Progenitor cell of endocrine pancreas (in vitro differentiated cells): ENCODE data around the gene NEURL3. TPM values are rescaled to one million over a fixed set of nuclear protein-coding genes. Genes with fewer than 3 reads are reported as not detected.

Source experiments
- DNase-seq: peaks from one replicate; pipeline ENCODE4 v3.0.0; 2021; ENCODE audit warnings: low spot score; ENCODE audit not compliant: unreplicated experiment
- H3K27ac Mint-ChIP-seq: 2 replicates; pipeline ENCODE4 v1.8.0; 2021; ENCODE audit warnings: mild to moderate bottlenecking, moderate library complexity, mixed read lengths
- H3K27me3 Mint-ChIP-seq: 2 replicates; pipeline ENCODE4 v1.8.0; 2021; ENCODE audit warnings: mixed read lengths
- H3K36me3 Mint-ChIP-seq: 2 replicates; pipeline ENCODE4 v1.8.0; 2022; ENCODE audit warnings: mixed read lengths; ENCODE audit not compliant: insufficient read depth
- H3K4me1 Mint-ChIP-seq: 2 replicates; pipeline ENCODE4 v1.8.0; 2021; ENCODE audit warnings: low read depth, mixed read lengths
- H3K4me3 Mint-ChIP-seq: 2 replicates; pipeline ENCODE4 v1.8.0; 2021; ENCODE audit warnings: low read depth, mild to moderate bottlenecking, moderate library complexity, mixed read lengths
- H3K9me3 Mint-ChIP-seq: 2 replicates; pipeline ENCODE4 v1.8.0; 2021; ENCODE audit warnings: low read depth, mixed read lengths
- total RNA-seq: library from RNA; stranded (reverse); gene quantifications from 2 replicates; pipeline ENCODE4 v1.2.1, GENCODE V29; 2021
- TF ChIP-seq, protein P1 (sequence below): fragments of 200-600 bp; sonication (generic); IDR thresholded peaks from one replicate; pipeline ENCODE4 v1.5.0; 2021; ENCODE audit warnings: antibody characterized with exemption, mild to moderate bottlenecking; ENCODE audit not compliant: unreplicated experiment

Gene NEURL3
- total RNA-seq, 1 donor from 2014 or later = 0.86 TPM

DNA sequence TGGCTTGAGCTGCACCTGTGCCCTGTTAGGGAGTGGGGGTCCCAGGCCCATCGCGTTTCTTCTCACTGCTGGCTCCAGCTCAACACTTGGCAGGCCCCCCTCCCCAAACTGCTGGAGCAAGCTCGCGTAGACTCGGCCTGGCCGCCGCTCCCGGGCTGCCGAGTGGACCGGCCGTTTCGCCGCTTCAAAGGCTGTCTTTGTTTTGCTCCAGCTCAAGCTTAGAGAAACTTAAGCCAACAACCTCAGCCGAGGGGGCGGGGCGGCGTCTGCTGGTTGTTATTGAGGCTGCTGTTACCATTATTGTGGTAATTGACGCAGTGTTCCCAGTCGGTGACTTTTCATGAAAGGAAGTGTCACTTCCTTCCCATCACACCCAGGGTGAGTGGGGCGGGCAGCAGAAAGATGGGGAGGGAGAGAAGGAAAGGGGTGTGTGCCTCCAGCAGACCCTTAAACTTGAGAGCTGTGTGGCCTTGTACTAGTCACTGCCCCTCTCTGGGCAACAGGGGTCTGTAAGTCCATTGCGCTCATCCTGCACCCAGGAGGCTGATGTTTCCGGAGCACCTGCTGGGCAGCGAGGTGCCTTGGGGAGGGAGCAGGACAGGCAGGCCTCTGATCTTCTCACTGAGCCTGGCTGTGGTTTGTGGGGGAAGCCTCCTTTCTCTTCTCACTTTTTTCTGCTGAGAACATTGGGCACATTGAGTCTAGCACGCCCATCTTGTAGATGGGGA lies 33.5 kb upstream of the NEURL3 start:
- no peak for DNase-seq
- peaks cover 29% of the 10 kb centered on the region for H3K27me3 Mint-ChIP-seq
- H3K4me3 Mint-ChIP-seq = peak overlapping the region; percentile 69
- TF ChIP-seq, protein P1, sequence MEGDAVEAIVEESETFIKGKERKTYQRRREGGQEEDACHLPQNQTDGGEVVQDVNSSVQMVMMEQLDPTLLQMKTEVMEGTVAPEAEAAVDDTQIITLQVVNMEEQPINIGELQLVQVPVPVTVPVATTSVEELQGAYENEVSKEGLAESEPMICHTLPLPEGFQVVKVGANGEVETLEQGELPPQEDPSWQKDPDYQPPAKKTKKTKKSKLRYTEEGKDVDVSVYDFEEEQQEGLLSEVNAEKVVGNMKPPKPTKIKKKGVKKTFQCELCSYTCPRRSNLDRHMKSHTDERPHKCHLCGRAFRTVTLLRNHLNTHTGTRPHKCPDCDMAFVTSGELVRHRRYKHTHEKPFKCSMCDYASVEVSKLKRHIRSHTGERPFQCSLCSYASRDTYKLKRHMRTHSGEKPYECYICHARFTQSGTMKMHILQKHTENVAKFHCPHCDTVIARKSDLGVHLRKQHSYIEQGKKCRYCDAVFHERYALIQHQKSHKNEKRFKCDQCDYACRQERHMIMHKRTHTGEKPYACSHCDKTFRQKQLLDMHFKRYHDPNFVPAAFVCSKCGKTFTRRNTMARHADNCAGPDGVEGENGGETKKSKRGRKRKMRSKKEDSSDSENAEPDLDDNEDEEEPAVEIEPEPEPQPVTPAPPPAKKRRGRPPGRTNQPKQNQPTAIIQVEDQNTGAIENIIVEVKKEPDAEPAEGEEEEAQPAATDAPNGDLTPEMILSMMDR = no peak
- no peaks in the 10 kb centered on the region for H3K9me3 Mint-ChIP-seq
- H3K27ac Mint-ChIP-seq = no peak overlapping the region
- H3K36me3 Mint-ChIP-seq = peaks cover 1% of the 10 kb centered on the region
- H3K4me1 Mint-ChIP-seq = peaks cover 6% of the 10 kb centered on the region

DNA sequence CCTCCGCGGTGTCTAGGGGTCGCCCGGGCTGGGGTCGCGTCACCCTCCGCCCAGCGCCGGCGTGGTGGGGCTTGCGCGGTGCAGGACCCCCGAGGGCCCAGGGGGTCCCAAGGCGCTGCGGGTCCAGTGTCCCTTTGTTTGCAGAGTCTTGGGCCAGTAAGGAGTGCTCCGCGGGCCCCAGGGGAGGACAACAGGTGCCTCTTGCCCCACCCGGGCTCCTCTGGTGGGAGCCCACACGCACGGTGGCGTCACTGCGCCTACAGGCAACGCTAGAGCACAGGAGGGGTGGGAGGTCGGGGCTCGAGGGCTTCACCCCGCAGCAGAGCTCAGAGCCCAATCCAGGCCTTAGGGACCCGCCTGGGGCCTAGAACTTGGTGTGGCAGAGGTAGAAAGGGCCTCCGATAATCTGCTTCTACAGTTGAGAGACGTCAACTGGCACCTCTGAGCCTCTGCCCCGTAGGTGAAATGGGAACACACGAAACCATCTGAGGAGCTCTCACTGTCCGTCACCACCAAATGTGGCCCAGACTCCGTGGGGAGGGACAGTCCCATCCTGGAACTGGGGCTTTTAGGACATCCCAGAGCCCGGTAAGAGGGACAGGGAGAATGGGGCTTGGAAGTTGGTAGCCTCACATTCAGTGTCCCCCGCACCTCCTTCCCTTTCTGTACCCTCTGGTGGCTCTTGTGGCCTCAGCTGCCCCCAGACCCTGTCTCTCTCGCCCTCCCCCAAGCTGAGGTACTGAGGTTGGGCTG lies 32.8 kb upstream of the NEURL3 start:
- Mint-ChIP-seq H3K4me1 (peaks cover 6% of the 10 kb centered on the region), H3K4me3 (peak overlapping the region; percentile 83), H3K27ac (no peak overlapping the region), H3K9me3 (no peaks in the 10 kb centered on the region), H3K36me3 (peaks cover 1% of the 10 kb centered on the region), H3K27me3 (peaks cover 29% of the 10 kb centered on the region)
- TF ChIP-seq, protein P1 = no peak
- DNase-seq = no peak

DNA sequence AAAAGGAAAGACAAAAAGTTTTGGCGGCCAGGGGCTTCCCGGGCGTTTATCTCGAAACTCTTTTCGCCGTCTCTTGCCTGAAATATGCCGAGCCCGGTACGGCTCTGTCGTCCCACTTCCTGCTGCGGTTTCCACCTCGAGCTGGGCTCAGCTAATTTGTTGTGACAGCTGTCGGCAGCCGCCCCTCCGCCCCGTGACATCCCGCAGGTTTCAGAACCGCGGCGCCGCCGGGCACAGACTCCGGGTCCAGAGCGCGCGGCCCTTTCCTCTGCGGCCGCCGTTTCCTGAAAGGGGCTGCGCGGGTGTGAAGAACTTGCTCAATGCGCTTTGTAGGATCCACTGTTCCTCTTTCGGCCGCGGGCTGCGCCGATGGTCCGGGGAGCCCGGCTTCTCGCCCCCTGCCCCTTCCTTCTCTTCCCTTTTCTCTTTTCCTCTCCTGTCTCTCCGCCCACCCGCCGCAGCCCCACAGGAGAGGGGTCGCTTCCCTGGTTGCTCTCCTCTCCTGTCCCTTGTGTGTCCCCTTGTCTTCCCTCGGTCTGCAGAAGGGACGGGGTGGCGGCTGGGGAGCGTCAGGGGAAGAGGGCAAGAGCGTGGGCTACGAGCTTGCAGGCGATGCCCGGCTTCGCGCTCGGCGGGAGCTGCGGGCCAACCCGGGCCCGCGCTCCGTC lies 32.0 kb upstream of the NEURL3 start:
- no peaks in the 10 kb centered on the region for H3K36me3 Mint-ChIP-seq
- H3K27ac Mint-ChIP-seq = peak overlapping the region; percentile 45
- DNase-seq = no peak
- H3K9me3 Mint-ChIP-seq = no peaks in the 10 kb centered on the region
- peaks cover 30% of the 10 kb centered on the region for H3K27me3 Mint-ChIP-seq
- TF ChIP-seq, protein P1 = no peak
- H3K4me1 Mint-ChIP-seq = peaks cover 7% of the 10 kb centered on the region
- peak overlapping the region; percentile 83 for H3K4me3 Mint-ChIP-seq

DNA sequence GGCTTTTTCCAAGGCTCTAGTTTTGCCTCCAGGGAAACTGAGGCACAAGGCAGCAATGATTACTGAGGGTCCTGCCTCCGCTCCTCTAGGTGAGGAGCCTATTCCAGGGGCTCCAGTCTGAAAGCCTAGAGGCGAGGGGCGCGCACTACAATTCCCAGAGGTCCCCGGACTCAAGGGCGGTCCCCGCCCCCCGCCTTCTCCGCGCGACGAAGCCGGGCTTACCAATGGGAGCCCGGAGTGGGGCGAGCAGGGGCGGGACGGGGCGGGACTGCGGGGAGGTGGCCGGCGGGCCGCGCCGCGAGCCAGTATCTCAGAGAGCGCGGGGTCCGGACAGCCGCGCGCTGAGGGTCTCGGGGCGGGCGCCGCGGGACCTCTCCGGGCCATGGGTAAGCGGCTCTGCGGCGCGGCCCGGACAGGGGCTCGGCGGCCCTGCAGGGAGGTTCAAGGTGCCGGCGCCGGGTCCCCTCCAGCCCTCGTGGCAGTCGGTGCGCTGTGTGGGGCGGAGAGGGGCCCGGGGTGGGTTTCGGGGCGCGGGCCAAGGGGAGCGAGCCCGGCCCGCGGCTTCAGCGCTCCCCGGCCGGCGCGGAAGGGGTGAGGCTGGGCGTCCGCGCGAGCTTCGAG lies 31.4 kb upstream of the NEURL3 start, which contains the start of gene ARID5A:
Gene ARID5A (plus strand): TSS at position 308 of the 621 bp plus-strand sequence. CDS start 75 bp downstream, at position 383.
- H3K4me1 Mint-ChIP-seq = peaks cover 10% of the 10 kb centered on the region
- peak within 1 kb of the TSS; percentile 45 for H3K27ac Mint-ChIP-seq
- DNase-seq = peak; percentile 85
- H3K27me3 Mint-ChIP-seq = peaks cover 32% of the 10 kb centered on the region
- no peaks in the 10 kb centered on the region for H3K9me3 Mint-ChIP-seq
- peak within 1 kb of the TSS; percentile 83 for H3K4me3 Mint-ChIP-seq
- no peaks in the 10 kb centered on the region for H3K36me3 Mint-ChIP-seq
- TF ChIP-seq, protein P1 = peak; percentile 55

DNA sequence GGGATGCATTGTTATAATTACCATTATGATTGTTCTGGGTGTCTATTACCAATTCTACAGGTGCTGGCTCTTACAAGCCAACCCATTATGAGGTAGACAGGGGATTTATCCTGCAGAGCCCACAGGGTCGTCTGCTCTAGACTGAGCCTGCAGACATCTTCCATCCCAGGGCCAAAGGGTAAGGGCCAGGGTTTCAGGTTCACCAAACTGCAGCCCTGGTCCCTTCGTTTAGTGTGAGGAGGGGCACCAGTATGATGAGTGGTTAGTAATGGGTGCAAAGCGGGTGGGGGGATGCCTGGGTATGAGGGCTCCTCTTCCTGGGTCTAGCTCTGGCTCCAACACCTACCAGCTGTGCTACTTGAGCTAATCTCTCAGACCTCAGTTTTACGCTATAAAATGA lies 30.2 kb upstream of the NEURL3 start:
- Mint-ChIP-seq H3K9me3 (no peaks in the 10 kb centered on the region), H3K4me1 (peaks cover 10% of the 10 kb centered on the region), H3K27ac (no peak overlapping the region), H3K4me3 (no peak overlapping the region), H3K36me3 (no peaks in the 10 kb centered on the region), H3K27me3 (peaks cover 35% of the 10 kb centered on the region)
- DNase-seq = no peak
- TF ChIP-seq, protein P1 = no peak
